ENCODE results near the gene GARIN5B. TPM values are rescaled to one million over a fixed set of nuclear protein-coding genes. Genes with fewer than 3 reads are reported as not detected.

GARIN5B gene
- total RNA-seq, 1 donor from 2014 or later = not detected

GRCh38 chr19:55377356-55378131, 14.5 kb upstream of the GARIN5B start:
- Mint-ChIP-seq H3K4me3 (ENCODE audit: unreplicated experiment) (no peak overlapping the region), H3K27me3 (ENCODE audit: unreplicated experiment) (peaks cover 22% of the 10 kb centered on the region), H3K9me3 (ENCODE audit: unreplicated experiment) (no peaks in the 10 kb centered on the region), H3K27ac (ENCODE audit: unreplicated experiment) (no peak overlapping the region), H3K36me3 (ENCODE audit: low read depth, unreplicated experiment) (no peaks in the 10 kb centered on the region), H3K4me1 (ENCODE audit: unreplicated experiment) (peaks cover 3% of the 10 kb centered on the region)
- no peak for DNase-seq (ENCODE audit: low spot score)
- TF ChIP-seq CTCF (IDR thresholded peaks at IDR 0.05; ENCODE audit: unreplicated experiment) = no peak

- Mint-ChIP-seq H3K9me3 (ENCODE audit: unreplicated experiment) (no peaks in the 10 kb centered on the region), H3K4me1 (ENCODE audit: unreplicated experiment) (peaks cover 3% of the 10 kb centered on the region), H3K4me3 (ENCODE audit: unreplicated experiment) (no peak within 1 kb of the TSS), H3K27ac (ENCODE audit: unreplicated experiment) (no peak within 1 kb of the TSS), H3K36me3 (ENCODE audit: low read depth, unreplicated experiment) (no peaks in the 10 kb centered on the region), H3K27me3 (ENCODE audit: unreplicated experiment) (peaks cover 16% of the 10 kb centered on the region)
- no peak for TF ChIP-seq CTCF (IDR thresholded peaks at IDR 0.05; ENCODE audit: unreplicated experiment)
- DNase-seq (ENCODE audit: low spot score) = no peak
Observed at GRCh38 chr19:55376241-55376933, 13.3 kb upstream of the GARIN5B start, which contains the start of gene TMEM190. Gene TMEM190, plus strand, starts transcription at chr19:55376826. Its CDS starts 28 bp downstream, at chr19:55376854.

GRCh38 chr19:55373993-55374757, 11.1 kb upstream of the GARIN5B start:
- Mint-ChIP-seq H3K9me3 (ENCODE audit: unreplicated experiment) (no peaks in the 10 kb centered on the region), H3K27me3 (ENCODE audit: unreplicated experiment) (peaks cover 22% of the 10 kb centered on the region), H3K4me3 (ENCODE audit: unreplicated experiment) (no peak overlapping the region), H3K4me1 (ENCODE audit: unreplicated experiment) (peaks cover 8% of the 10 kb centered on the region), H3K36me3 (ENCODE audit: low read depth, unreplicated experiment) (no peaks in the 10 kb centered on the region), H3K27ac (ENCODE audit: unreplicated experiment) (peak overlapping the region; percentile 11)
- no peak for TF ChIP-seq CTCF (IDR thresholded peaks at IDR 0.05; ENCODE audit: unreplicated experiment)
- DNase-seq (ENCODE audit: low spot score) = no peak

GRCh38 chr19:55373306-55373992, 10.4 kb upstream of the GARIN5B start:
- no peak for DNase-seq (ENCODE audit: low spot score)
- no peaks in the 10 kb centered on the region for H3K36me3 Mint-ChIP-seq (ENCODE audit: low read depth, unreplicated experiment)
- TF ChIP-seq CTCF (IDR thresholded peaks at IDR 0.05; ENCODE audit: unreplicated experiment) = no peak
- no peak overlapping the region for H3K4me3 Mint-ChIP-seq (ENCODE audit: unreplicated experiment)
- peak overlapping the region; percentile 11 for H3K27ac Mint-ChIP-seq (ENCODE audit: unreplicated experiment)
- no peaks in the 10 kb centered on the region for H3K9me3 Mint-ChIP-seq (ENCODE audit: unreplicated experiment)
- H3K27me3 Mint-ChIP-seq (ENCODE audit: unreplicated experiment) = peaks cover 22% of the 10 kb centered on the region
- peaks cover 8% of the 10 kb centered on the region for H3K4me1 Mint-ChIP-seq (ENCODE audit: unreplicated experiment)
